Measurements from ENCODE around the gene PLB1.
A peak's percentile ranks its signal among the peaks of the same experiment; 100 is the strongest.
"Not testable (repeated sequence)": the region's sequence is repeated elsewhere in the genome, so short reads cannot be mapped to it uniquely, and the experiment has no call there.

The PLB1 gene

GRCh38 chr2:28469947-28470535, 25.8 kb upstream of the PLB1 start:
- DNase-seq (ENCODE audit: low spot score): no peak

- DNase-seq (ENCODE audit: low spot score): peak; percentile 38
Observed at GRCh38 chr2:28470759-28471158, 25.1 kb upstream of the PLB1 start.

- no peak for DNase-seq (ENCODE audit: low spot score)
Observed at GRCh38 chr2:28471214-28471613, 24.6 kb upstream of the PLB1 start.

GRCh38 chr2:28471701-28472236, 24.1 kb upstream of the PLB1 start:
- DNase-seq (ENCODE audit: low spot score): no peak

- DNase-seq (ENCODE audit: low spot score): not testable (repeated sequence)
Observed at GRCh38 chr2:28472641-28473040, 23.2 kb upstream of the PLB1 start.

GRCh38 chr2:28475088-28475595, 20.7 kb upstream of the PLB1 start:
- no peak for DNase-seq (ENCODE audit: low spot score)

- DNase-seq (ENCODE audit: low spot score): no peak
Observed at GRCh38 chr2:28477087-28477486, 18.8 kb upstream of the PLB1 start.

- no peak for DNase-seq (ENCODE audit: low spot score)
Observed at GRCh38 chr2:28477645-28478044, 18.2 kb upstream of the PLB1 start.

- no peak for DNase-seq (ENCODE audit: low spot score)
Observed at GRCh38 chr2:28480403-28481049, 15.3 kb upstream of the PLB1 start.

GRCh38 chr2:28481905-28482304, 14.0 kb upstream of the PLB1 start:
- no peak for DNase-seq (ENCODE audit: low spot score)

- no peak for DNase-seq (ENCODE audit: low spot score)
Observed at GRCh38 chr2:28484835-28485234, 11.0 kb upstream of the PLB1 start.

- DNase-seq (ENCODE audit: low spot score): no peak
Observed at GRCh38 chr2:28486526-28486925, 9.3 kb upstream of the PLB1 start.

GRCh38 chr2:28487258-28487657, 8.6 kb upstream of the PLB1 start:
- no peak for DNase-seq (ENCODE audit: low spot score)

GRCh38 chr2:28488083-28488830, 7.6 kb upstream of the PLB1 start:
- DNase-seq (ENCODE audit: low spot score): no peak

GRCh38 chr2:28488858-28489575, 6.8 kb upstream of the PLB1 start:
- no peak for DNase-seq (ENCODE audit: low spot score)

- no peak for DNase-seq (ENCODE audit: low spot score)
Observed at GRCh38 chr2:28490558-28490957, 5.3 kb upstream of the PLB1 start.

GRCh38 chr2:28492282-28492681, 3.6 kb upstream of the PLB1 start:
- no peak for DNase-seq (ENCODE audit: low spot score)

- DNase-seq (ENCODE audit: low spot score): no peak
Observed at GRCh38 chr2:28493636-28494035, 2.2 kb upstream of the PLB1 start.

- no peak for DNase-seq (ENCODE audit: low spot score)
Observed at GRCh38 chr2:28496781-28497180, 921 bp downstream of the PLB1 start.

- no peak for DNase-seq (ENCODE audit: low spot score)
Observed at GRCh38 chr2:28497206-28497605, 1.3 kb downstream of the PLB1 start.

- DNase-seq (ENCODE audit: low spot score): no peak
Observed at GRCh38 chr2:28499282-28499681, 3.4 kb downstream of the PLB1 start.

GRCh38 chr2:28505361-28505760, 9.5 kb downstream of the PLB1 start:
- no peak for DNase-seq (ENCODE audit: low spot score)

All from LoVo (cell line).